HG03108 (cell line): ENCODE measurements around the gene CD4.

Experiments used
- ATAC-seq: cut with Tn5 transposase; IDR thresholded peaks from one replicate; pipeline ENCODE4 v1.9.1; 2021; ENCODE audit warnings: moderate library complexity; ENCODE audit not compliant: unreplicated experiment

Gene CD4

DNA sequence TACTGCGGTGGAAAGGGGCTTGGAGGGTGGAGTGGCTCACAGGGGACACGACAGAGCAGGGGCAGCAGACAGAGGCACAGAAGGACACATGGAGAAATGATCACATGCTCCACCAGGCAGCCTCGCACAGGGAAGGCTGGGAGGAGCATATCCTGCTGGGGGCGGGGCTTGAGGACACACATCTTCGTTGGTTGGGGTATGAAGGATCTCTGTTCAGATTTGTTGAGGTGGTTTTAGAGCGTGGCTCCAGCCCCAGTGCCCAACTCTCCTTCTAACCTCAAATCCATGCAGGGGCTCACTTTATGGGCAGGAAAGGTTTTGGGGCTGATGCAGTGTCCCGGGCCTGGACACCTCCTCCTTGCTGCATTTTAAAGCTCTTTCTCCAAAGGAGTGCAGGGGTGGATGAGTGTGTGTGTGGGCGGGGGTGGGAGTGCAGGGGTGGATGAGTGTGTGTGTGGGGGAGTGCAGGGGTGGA, 38.1 kb downstream of the CD4 start:
- no peak for ATAC-seq

DNA sequence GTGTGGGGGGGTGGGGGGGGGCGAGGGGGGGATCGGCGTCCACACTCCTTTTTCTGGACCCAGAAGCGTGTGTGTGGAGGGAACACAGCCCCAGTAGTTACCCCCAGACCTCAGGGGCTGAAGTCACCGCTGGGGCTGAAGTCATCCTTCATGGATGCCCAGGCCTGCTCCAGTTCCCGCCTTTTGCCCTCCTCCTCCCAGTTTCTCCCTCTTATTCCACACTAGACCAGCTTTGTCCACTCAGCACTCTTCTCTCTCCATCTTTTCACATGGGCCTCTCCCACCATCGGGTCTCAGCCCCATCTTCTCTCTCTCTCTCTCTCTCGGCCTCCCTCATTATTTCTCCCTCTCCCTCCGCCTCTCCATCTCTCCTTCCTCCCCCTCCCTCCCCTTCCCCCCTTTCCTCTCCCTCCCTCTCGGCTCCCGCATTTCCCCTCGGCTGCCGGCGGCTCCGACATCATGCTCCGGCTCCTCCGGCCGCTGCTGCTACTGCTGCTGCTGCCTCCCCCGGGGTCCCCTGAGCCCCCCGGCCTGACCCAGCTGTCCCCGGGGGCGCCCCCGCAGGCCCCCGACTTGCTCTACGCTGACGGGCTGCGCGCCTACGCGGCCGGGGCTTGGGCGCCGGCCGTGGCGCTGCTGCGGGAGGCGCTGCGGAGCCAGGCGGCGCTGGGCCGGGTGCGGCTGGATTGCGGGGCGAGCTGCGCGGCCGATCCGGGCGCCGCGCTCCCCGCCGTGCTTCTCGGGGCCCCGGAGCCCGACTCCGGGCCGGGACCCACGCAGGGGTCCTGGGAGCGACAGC, 38.9 kb downstream of the CD4 start, which contains the start of gene P3H3:
Gene P3H3 (plus strand): TSS at position 426 of the 799 bp plus-strand sequence. CDS start 34 bp downstream, at position 460.
- no peak for ATAC-seq

DNA sequence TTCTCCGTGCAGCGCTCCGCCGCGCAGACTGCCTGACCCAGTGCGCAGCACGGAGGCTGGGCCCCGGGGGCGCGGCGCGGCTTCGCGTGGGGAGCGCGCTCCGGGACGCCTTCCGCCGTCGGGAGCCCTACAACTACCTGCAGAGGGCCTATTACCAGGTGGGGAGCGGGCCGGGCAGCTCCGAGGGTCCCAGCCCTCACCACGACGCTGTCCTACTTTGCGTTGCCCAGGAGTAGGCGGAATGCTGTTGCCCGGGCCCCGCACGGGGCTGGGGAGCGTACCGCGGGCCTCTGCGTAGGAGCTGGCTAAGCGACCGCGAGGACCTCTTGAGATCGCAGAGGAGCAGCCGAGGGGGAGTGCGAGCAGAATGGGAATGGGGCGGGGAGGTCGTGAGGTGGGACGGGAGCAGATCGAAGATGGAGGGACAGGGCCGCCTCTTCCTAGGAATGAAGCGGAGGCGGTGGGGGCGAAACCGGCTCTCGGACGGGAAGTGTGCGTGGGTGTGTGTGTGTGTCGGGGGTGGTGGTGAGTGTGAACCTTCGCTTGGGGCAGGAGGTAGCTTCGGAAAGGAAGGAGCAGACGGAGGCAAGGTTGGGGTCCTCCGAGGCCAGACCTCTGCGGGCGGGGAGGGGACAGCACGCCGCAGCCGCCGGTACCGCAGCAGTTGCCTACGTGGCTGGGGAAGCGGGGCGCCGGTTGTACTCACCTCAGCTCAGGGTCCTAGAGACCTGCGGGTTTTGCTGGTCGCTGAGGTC, 39.6 kb downstream of the CD4 start:
- ATAC-seq = no peak

DNA sequence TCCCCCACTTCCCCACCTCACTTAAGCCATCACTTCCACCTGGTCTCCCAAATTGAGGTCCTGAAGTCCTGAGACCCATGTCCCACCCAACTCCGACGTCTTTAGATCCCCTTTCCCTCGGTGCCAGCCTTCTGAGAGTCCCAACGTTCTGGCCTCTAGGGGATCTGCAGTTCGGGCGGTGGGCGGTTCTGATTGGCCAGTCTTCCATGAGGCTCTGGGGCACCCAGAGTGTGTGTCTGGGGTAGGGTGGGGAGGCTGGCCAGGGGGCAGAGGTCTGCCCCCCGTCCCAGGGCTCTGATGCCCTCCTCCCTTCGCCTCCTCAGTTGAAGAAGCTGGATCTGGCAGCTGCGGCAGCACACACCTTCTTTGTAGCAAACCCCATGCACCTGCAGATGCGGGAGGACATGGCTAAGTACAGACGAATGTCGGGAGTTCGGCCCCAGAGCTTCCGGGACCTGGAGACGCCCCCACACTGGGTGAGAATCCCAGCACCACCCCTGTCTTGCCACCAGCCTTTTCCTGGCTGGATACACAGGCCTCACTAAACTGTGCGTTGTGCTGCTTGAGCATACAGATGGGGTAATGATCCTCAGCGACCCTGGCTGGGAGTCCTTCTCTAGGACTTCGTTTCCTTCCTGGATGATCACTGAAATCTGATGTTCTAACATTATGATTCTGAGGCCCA, 40.4 kb downstream of the CD4 start:
- no peak for ATAC-seq

DNA sequence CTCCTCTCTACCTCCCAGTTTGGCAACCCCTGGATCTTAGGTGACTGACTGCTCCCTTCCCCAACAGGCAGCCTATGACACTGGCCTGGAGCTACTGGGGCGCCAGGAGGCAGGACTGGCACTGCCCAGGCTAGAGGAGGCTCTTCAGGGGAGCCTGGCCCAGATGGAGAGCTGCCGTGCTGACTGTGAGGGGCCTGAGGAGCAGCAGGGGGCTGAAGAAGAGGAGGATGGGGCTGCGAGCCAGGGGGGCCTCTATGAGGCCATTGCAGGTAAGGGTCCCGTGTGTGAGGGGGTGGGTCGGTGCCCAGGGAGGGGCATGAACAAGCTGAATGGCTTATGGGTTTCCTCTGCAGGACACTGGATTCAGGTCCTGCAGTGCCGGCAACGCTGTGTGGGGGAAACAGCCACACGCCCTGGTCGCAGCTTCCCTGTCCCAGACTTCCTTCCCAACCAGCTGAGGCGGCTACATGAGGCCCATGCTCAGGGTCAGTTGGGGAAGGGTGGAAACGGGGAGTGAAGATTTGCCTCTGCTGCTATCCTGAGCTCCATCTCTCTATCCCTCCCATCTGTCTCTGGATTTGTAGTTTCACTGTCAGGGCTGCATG, 41.1 kb downstream of the CD4 start:
- no peak for ATAC-seq

DNA sequence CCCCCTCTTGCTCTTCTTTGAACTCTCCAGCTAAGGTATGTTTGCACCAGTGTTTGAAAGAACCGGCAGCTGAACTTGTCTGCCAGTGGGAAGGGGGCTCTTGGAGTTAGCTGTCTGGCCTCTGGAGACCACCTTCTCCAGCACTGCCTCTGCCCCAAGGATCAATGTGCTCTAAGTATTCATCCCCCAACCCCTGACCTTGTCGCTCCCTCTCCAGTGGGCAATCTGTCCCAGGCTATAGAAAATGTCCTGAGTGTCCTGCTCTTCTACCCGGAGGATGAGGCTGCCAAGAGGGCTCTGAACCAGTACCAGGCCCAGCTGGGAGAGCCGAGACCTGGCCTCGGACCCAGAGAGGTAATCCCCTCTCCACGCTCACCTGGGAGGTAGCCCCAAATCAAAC, 41.7 kb downstream of the CD4 start:
- no peak for ATAC-seq

DNA sequence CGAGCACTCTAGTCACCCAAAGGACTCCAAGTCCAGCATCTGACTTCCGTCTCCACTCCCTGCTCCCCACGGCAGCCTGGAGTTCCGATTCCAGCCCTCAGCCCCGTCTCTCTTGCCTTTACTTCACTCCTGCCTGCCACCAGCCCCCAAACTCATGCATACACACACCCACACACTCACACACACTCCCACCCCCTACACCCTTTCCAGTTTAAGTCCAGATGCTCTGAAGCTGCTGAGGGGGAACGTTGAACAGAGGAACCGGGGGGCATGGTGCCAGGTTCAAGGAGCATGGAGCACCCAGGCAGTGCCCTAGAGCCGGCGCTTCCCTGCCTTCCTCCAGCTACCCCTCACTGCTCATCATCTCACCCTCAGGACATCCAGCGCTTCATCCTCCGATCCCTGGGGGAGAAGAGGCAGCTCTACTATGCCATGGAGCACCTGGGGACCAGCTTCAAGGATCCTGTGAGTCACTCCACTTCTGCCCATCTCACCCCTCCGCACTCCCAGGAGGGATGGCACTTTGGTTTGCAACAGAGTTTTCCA, 42.2 kb downstream of the CD4 start:
- no peak for ATAC-seq

DNA sequence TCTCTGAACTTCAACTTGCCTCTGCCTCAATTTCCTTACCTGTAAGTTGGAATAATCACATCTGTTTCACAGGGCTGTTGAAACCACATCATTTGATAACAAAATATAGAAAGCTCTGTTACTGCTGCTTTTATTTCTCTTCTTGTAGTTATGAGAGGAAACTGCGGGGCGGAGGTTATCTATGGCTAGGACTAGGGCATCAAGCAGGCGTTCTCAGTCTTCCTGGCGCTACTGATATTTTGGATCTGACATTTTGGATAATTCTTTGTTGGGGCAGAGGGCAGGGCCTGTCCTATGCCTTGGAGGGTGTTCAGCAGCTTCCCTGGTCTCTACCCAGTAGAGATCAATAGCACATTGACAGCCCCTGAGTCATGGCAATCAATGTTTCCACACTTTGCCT, 42.8 kb downstream of the CD4 start:
- ATAC-seq = no peak

DNA sequence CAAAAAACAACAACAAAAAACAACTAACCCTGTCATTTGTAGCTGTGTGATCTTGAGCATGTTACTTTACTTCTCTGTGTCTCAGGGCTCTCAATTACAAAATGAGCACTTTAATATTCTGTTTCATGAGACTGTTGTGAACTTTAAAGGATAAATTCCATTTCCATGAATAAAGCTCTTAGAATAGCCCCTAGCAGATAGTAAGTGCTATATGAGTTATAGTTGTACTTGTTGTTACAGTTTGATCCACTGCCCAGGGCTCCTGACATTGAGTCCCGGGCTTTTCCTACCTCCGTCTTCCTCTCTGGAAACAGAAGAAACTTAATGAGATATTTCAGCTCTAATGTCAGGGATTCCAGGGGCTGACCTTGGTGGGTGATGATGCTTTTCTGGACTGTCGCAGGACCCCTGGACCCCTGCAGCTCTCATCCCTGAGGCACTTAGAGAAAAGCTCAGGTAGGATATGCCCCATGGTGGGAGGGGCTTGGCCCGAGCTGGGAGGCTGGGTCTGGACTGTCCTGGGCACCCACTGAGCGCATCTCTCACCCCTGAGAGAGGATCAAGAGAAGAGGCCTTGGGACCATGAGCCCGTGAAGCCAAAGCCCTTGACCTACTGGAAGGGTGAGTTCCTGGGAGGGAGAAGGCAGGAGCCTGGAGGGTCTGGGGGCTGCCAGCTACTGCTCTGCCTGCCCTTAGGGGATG, 44.0 kb downstream of the CD4 start:
- no peak for ATAC-seq

DNA sequence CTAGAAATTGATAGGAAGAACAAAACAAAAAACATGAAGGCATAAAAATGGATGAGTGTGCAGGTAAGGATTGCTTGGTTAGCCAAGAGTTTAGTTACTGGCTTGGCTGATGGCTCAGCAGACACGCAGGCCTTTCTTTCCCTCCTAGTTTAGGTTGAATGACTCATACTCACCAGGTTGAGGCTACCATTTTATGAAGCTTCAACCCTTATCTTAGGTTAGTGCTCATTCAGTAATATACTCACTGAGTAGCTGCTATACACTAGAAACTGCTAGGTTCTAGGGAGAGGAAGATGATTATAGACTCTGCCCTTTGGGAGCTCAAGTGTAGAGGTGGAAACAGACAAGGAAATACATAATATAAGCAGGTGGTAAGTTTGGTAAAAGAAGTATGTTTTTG, 44.9 kb downstream of the CD4 start:
- ATAC-seq = no peak

DNA sequence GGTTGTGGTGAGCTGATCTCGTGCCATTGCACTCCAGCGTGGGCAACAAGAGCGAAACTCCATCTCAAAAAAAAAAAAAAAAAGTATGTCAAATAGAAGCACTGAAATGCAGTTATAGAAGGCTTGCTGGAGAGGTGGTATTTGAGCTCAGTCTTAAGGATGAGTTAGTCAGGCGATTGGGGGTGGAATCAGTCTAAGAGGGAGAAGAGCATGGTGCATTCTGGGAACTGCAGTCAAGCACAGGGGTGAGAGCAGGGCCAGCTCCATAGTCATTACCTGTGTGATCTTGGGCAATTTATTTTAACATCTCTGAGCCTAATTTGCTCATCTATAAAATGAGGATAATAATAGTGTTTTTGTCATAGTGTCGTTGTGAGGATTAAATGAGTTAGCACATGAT, 45.5 kb downstream of the CD4 start:
- ATAC-seq = no peak

DNA sequence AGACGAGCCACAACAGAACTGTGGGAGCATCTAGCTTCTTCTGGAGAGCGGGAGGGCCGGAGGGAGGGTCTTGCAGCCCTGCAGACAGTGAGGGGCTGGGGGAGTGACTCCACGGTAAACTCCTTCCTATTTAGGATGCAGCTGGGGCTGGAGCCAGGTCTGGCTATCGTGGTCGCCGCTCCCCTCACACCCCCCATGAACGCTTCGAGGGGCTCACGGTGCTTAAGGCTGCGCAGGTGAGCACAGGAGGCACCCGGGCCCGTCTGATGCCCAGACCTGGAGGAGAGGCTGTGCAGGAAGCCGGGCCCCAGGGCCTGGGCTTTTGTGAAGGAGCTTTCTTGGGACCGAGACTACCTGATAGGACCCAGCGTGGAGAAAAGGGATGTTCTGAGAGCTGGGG, 47.5 kb downstream of the CD4 start:
- no peak for ATAC-seq

DNA sequence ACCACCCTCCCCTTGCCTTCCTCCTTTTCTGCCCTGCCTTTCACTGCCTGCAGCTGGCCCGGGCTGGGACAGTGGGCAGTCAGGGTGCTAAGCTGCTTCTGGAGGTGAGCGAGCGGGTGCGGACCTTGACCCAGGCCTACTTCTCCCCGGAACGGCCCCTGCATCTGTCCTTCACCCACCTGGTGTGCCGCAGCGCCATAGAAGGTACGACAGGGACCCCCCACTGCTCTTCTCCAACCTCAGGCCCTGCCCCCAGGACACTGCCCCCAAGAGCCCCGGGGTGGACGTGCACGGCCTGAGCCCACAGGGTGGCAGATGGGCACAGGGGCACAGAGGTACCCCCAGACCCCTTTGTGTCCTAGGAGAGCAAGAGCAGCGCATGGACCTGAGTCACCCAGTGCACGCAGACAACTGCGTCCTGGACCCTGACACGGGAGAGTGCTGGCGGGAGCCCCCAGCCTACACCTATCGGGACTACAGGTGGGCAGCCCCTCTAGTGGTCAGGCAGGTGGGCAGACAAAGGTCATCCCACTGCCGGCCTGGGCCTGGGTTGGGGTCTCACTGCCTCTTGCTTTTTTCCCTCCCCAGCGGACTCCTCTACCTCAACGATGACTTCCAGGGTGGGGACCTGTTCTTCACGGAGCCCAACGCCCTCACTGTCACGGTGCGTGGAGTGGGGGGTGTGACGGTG, 48.2 kb downstream of the CD4 start:
- no peak for ATAC-seq

DNA sequence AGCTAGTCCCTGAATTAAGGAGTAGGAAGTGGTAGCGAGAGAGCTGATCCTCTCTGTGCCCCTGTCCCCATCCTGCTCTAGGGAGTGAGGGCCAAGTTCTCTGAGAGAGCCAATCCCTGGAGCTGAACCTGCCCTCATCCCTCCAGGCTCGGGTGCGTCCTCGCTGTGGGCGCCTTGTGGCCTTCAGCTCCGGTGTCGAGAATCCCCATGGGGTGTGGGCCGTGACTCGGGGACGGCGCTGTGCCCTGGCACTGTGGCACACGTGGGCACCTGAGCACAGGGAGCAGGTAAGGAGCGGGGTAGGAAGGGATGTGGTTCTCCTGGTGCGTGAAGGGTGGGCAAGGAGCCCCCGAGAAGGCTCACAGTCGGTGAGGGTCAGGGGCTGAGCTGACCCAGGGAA, 49.5 kb downstream of the CD4 start:
- no peak for ATAC-seq

DNA sequence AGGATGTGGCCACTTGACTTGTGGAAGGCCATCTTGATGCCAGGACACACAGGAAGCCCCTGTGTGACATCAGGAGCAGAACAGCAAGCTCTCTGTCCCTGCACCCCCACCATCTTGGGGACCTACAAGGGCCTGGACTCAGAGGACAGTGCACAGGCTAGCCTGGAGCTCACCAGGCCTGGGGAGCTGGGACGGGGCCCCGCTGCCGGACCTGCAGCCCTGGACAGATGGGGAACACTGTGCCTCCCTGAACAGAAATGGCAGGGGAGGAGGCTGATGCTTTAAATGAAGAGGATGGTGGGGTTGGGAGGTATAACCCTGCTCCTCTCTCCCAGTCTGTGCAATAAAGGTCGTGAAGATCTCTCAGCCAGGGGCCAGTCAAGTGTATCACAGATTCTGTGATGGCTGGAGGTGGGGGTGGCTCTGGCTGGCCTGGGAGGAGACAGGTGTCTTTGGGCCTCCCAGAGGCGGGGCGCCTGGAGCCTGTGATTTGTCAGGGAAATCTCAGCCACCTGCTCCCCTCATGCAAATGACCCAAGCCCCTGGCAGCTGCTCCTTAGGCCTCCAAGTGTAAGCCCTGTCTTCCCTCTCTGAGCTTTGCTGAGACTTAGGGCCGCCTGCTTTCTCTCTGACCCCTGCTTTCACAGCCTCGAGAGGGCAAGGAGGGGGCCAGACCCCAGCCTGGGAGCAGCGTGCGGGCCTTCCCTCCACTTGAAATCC, 50.3 kb downstream of the CD4 start:
- no peak for ATAC-seq

DNA sequence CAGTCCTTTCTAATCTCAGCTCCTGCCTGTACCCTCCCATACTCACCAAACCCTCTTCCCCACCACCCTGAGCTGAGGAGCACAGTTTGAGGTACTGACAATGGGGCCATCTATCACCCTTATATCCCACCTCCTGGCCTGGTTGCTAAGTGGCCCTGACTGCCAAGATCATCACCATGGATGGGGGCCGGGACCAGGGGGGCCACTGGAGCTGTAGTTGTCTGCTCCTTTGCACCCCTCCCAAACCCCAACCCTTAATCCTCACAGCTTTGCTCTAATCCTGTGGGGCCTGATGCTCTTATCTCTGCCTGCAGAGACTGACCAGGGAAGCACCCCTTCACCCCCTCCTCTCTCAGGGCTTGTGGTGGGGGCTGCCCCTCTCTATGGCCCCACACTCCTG, 51.0 kb downstream of the CD4 start:
- ATAC-seq = no peak

DNA sequence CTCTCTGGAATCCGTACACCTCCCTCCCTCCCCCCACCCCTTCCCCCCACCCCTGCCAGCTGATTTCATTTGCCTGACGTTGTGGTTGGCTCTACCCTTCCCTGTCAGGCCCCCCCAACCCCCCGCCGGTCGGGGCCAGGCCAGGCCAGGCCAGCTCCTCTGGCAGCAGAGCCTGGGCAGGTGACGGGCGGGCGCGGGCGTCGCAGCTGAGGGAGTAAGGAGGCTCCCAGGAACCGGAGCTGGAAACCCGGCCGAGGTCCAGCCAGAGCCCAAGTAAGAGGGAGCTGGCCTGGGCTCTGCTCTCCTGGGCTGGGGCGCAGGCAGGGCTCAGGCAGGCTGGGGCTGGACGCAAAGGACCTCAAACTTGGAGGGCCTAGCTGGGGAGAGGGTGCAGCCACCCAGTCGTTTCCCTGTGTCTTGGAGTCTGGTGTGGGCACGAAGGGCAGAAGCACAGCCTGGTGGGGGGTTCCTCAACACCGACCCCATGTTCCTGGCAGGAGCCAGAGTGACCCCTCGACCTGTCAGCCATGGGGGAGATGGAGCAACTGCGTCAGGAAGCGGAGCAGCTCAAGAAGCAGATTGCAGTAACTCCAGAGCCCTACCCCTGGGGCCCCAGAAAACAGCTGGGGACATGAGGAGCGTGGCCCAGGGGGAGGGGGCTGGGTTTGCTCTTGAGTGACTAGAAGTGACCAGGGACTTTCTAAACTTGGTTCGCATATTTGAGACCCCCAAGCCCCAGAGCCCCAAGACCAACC, 51.6 kb downstream of the CD4 start, which contains the start of gene GNB3:
Gene GNB3 (plus strand): TSS at position 165 of the 755 bp plus-strand sequence. CDS start 363 bp downstream, at position 528.
- no peak for ATAC-seq

DNA sequence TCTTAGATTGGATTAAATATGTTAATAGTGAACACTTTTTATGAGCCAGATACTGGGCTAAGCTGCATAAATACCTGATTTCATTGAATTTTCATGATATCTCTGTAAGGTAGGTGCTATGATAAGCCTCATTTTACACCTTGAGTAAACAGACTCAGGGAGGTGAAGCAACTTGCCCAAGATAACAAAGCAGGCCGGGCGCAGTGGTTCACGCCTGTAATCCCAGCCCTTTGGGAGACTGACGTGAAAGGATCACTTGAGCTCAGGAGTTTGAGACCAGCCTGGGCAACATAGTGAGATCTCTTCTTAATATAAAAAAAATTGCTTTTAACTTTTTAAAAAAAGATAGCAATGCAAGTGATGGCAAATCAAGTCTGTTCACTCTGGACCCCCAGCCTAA, 52.7 kb downstream of the CD4 start:
- no peak for ATAC-seq
